Liver (tissue), 9 donors: ENCODE measurements around the gene MYBPC2. TPM values are rescaled to one million over a fixed set of nuclear protein-coding genes. Genes with fewer than 3 reads are reported as not detected.

ENCODE experiments used
- DNase-seq: peaks from one replicate; pipeline ENCODE4 v3.0.0-alpha.2; 2017; ENCODE audit warnings: low spot score
- H3K27ac ChIP-seq, 2 donors: one replicate each; pipeline ENCODE4 v1.7.0; 2013; ENCODE audit warnings: inconsistent platforms in 2 of 2, low read length in 2 of 2, control low read depth in 1 of 2, low read depth in 1 of 2, mild to moderate bottlenecking in 1 of 2
- H3K27me3 ChIP-seq, 4 donors: one replicate each; pipeline versions ENCODE4 v1.6.1 to v1.7.0; 2013; ENCODE audit warnings: low read length in 3 of 4, inconsistent platforms in 1 of 4, mild to moderate bottlenecking in 1 of 4, moderate library complexity in 1 of 4; ENCODE audit not compliant: control insufficient read depth in 4 of 4, insufficient read depth in 4 of 4
- H3K36me3 ChIP-seq, 4 donors: one replicate each; pipeline versions ENCODE4 v1.6.1 to v1.7.0; 2013; ENCODE audit warnings: low read length in 3 of 4, mild to moderate bottlenecking in 3 of 4, low read depth in 1 of 4, moderate library complexity in 1 of 4; ENCODE audit not compliant: control insufficient read depth in 4 of 4, insufficient read depth in 3 of 4
- H3K4me1 ChIP-seq, 4 donors: one replicate each; pipeline versions ENCODE4 v1.6.1 to v1.7.0; 2013; ENCODE audit warnings: low read length in 3 of 4, mild to moderate bottlenecking in 3 of 4, moderate library complexity in 1 of 4; ENCODE audit not compliant: control insufficient read depth in 4 of 4, insufficient read depth in 4 of 4
- H3K4me3 ChIP-seq, 3 donors: one replicate each; pipeline versions ENCODE4 v1.6.1 to v1.7.0; 2013; ENCODE audit warnings: low read length in 3 of 3, control low read depth in 1 of 3, low read depth in 1 of 3, mild to moderate bottlenecking in 1 of 3
- H3K9ac ChIP-seq, 2 donors: one replicate each; pipeline ENCODE4 v1.7.0; 2013; ENCODE audit warnings: low read length in 2 of 2, mild to moderate bottlenecking in 2 of 2, moderate library complexity in 2 of 2, control low read depth in 1 of 2, low read depth in 1 of 2
- H3K9me3 ChIP-seq, 4 donors: one replicate each; pipeline versions ENCODE4 v1.6.1 to v1.7.0; 2013; ENCODE audit warnings: low read length in 3 of 4; ENCODE audit not compliant: control insufficient read depth in 4 of 4
- ATF3 ChIP-seq: IDR thresholded peaks from 2 replicates; pipeline ENCODE4 v1.6.1; 2016; ENCODE audit warnings: antibody characterized with exemption
- CTCF ChIP-seq: fragments of 150-350 bp; IDR thresholded peaks from 2 replicates; pipeline ENCODE4 v1.5.1; 2017; ENCODE audit warnings: improper control_type of control experiment, low read depth, low read length; ENCODE audit not compliant: missing input control
- EGR1 ChIP-seq, 2 donors: IDR thresholded peaks; 2 replicates each; pipeline ENCODE4 v1.6.1; 2016 to 2018; ENCODE audit warnings: antibody characterized with exemption in 2 of 2, low read depth in 2 of 2
- FOXA2 ChIP-seq: IDR thresholded peaks from 2 replicates; pipeline ENCODE4 v1.6.1; 2016; ENCODE audit warnings: antibody characterized with exemption
- GABPA ChIP-seq, 2 donors: IDR thresholded peaks in 1 of 2; conservative IDR thresholded peaks in 1 of 2; 2 replicates each; pipeline ENCODE4 v1.6.1; 2016; ENCODE audit warnings: antibody characterized with exemption in 2 of 2, mild to moderate bottlenecking in 1 of 2, moderate library complexity in 1 of 2
- HNF4A ChIP-seq, 2 donors: conservative IDR thresholded peaks; 2 replicates each; pipeline ENCODE4 v1.6.1; 2016; ENCODE audit warnings: antibody characterized with exemption in 2 of 2, mild to moderate bottlenecking in 2 of 2
- JUND ChIP-seq, 2 donors: IDR thresholded peaks; 2 replicates each; pipeline ENCODE4 v1.6.1; 2016; ENCODE audit warnings: antibody characterized with exemption in 2 of 2
- REST ChIP-seq: IDR thresholded peaks from 2 replicates; pipeline ENCODE4 v1.6.1; 2016; ENCODE audit warnings: antibody characterized with exemption, mild to moderate bottlenecking
- RXRA ChIP-seq, 2 donors: IDR thresholded peaks; 2 replicates each; pipeline ENCODE4 v1.6.1; 2017 to 2018; ENCODE audit warnings: antibody characterized with exemption in 2 of 2, mild to moderate bottlenecking in 1 of 2
- SP1 ChIP-seq: IDR thresholded peaks from 2 replicates; pipeline ENCODE4 v1.6.1; 2018; ENCODE audit warnings: antibody characterized with exemption, mild to moderate bottlenecking
- TAF1 ChIP-seq: conservative IDR thresholded peaks from 2 replicates; pipeline ENCODE4 v1.6.1; 2016; ENCODE audit warnings: antibody characterized with exemption, mild to moderate bottlenecking
- ZBTB33 ChIP-seq: IDR thresholded peaks from 2 replicates; pipeline ENCODE4 v1.6.1; 2016; ENCODE audit warnings: antibody characterized with exemption
- WGBS: extraction: QIAGEN DNeasy Blood & Tissue Kit; methylation state at CpG from one replicate; pipeline ENCODE4 v1.1.7; 2013; 5-methylcytosine and 5-hydroxymethylcytosine counted together
- polyA plus RNA-seq, 2 donors: library from polyadenylated mRNA; stranded (reverse) in 1 of 2; unstranded in 1 of 2; fragments of 200-250 nt in 1 of 2; fragments of >200 nt in 1 of 2; fragmentation: Nextera tagmentation in 1 of 2; extraction: Ambion mirVana in 1 of 2; gene quantifications; one replicate each; pipeline versions ENCODE4 v1.2.1 to v1.2.3, GENCODE V29; 2013 to 2015
- total RNA-seq, 2 donors: library from RNA; depleted of rRNA; stranded (reverse); fragments of >200 nt; gene quantifications; one replicate each; pipeline ENCODE4 v1.2.3, GENCODE V29; 2014
- donor health status: healthy.
- donor health status: healthy.
- donor health status: healthy.
- donor health status: healthy.
- donor health status: healthy.

The MYBPC2 gene
- total and polyA plus RNA-seq, 4 donors, result under 0.01 TPM; not detected in 3

GRCh38 chr19:50430888-50431342 is 1.8 kb upstream of the MYBPC2 start:
- Histone ChIP-seq H3K27me3 (peaks cover 0 to 6% (median 0%) of the 10 kb centered on the region in 4 donors), H3K4me3 (peak overlapping the region in 1 of 3 donors; percentile 72), H3K9ac (peak overlapping the region in 1 of 2 donors; percentile 5), H3K4me1 (peaks cover 2 to 9% (median 5%) of the 10 kb centered on the region in 4 donors), H3K36me3 (no peaks in the 10 kb centered on the region), H3K9me3 (no peaks in the 10 kb centered on the region), H3K27ac (no peak overlapping the region)
- DNase-seq, result no peak
- no peak for TF ChIP-seq CTCF
- TF ChIP-seq ATF3, result no peak
- WGBS, result 34% methylated on average over 13 of the region's 13 CpGs

GRCh38 chr19:50431343-50432220 is 1.1 kb upstream of the MYBPC2 start:
- H3K36me3 ChIP-seq, result no peaks in the 10 kb centered on the region

GRCh38 chr19:50433201-50434180 is 799 bp downstream of the MYBPC2 start:
- Histone ChIP-seq H3K27me3 (peaks cover 0 to 6% (median 0%) of the 10 kb centered on the region in 4 donors), H3K9ac (no peak overlapping the region), H3K4me3 (no peak overlapping the region), H3K4me1 (peaks cover 2 to 9% (median 5%) of the 10 kb centered on the region in 4 donors), H3K36me3 (no peaks in the 10 kb centered on the region), H3K27ac (no peak overlapping the region), H3K9me3 (no peaks in the 10 kb centered on the region)
- no peak for DNase-seq
- 79% methylated on average over 19 of the region's 19 CpGs for WGBS
- TF ChIP-seq TAF1 (no peak), CTCF (no peak), HNF4A (conservative IDR thresholded peaks at IDR 0.05) (no peak), SP1 (no peak), FOXA2 (no peak), RXRA (IDR thresholded peaks at IDR 0.05) (no peak), ZBTB33 (no peak), EGR1 (IDR thresholded peaks at IDR 0.05; ENCODE audit: low read depth in 2 of 2) (no peak), REST (no peak), JUND (IDR thresholded peaks at IDR 0.05) (no peak), GABPA (IDR thresholded peaks at IDR 0.05 in 1 of 2, conservative IDR thresholded peaks at IDR 0.05 in 1 of 2) (no peak)

More at GRCh38 chr19:50431343-50432220, 1.1 kb upstream of the MYBPC2 start:
- Histone ChIP-seq H3K9ac (peak overlapping the region; percentile 5 to 53), H3K9me3 (no peaks in the 10 kb centered on the region), H3K4me1 (peaks cover 2 to 9% (median 5%) of the 10 kb centered on the region in 4 donors), H3K4me3 (peak overlapping the region; percentile 56 to 76 (median 72)), H3K27me3 (peaks cover 0 to 6% (median 0%) of the 10 kb centered on the region in 4 donors), H3K27ac (no peak overlapping the region)
- 2% methylated on average over 54 of the region's 54 CpGs for WGBS
- TF ChIP-seq TAF1 (no peak), SP1 (peak; percentile 11)
- DNase-seq, result peak; percentile 91
